GM10266 (cell line): ENCODE measurements around the gene LRRC72.
"Not testable (repeated sequence)": the region's sequence is repeated elsewhere in the genome, so short reads cannot be mapped to it uniquely, and the experiment has no call there.

ENCODE experiments used
- DNase-seq: peaks from one replicate; pipeline ENCODE4 v3.0.0; 2012; ENCODE audit errors: extremely low spot score
- TF ChIP-seq, protein P1 (sequence below): IDR thresholded peaks from 2 replicates; pipeline ENCODE4 v1.5.1; 2012; ENCODE audit warnings: mild to moderate bottlenecking, low read depth; ENCODE audit not compliant: control insufficient read depth, insufficient read depth; ENCODE audit errors: missing control alignments

LRRC72 gene

DNA sequence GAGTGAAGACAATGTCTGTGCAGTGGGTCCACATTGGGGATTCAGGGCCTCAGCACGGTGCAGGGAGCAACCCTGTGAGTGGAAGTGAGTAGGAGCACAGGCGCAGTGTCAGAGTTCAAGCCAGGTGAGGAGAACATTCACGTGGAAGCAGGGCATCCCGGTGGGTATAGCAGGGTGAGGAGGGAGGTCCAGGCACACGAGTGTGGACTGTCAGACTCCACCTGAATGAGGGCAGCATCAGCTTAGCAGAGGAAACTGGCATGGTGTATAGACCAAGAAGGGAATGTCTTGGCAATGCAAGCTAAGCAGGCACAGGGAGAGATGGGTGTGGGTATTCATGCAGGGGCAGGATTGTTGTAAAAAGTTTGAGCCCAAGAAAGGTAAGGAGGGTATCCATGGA lies 15.3 kb upstream of the LRRC72 start:
- no peak for DNase-seq
- TF ChIP-seq, protein P1, sequence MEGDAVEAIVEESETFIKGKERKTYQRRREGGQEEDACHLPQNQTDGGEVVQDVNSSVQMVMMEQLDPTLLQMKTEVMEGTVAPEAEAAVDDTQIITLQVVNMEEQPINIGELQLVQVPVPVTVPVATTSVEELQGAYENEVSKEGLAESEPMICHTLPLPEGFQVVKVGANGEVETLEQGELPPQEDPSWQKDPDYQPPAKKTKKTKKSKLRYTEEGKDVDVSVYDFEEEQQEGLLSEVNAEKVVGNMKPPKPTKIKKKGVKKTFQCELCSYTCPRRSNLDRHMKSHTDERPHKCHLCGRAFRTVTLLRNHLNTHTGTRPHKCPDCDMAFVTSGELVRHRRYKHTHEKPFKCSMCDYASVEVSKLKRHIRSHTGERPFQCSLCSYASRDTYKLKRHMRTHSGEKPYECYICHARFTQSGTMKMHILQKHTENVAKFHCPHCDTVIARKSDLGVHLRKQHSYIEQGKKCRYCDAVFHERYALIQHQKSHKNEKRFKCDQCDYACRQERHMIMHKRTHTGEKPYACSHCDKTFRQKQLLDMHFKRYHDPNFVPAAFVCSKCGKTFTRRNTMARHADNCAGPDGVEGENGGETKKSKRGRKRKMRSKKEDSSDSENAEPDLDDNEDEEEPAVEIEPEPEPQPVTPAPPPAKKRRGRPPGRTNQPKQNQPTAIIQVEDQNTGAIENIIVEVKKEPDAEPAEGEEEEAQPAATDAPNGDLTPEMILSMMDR, result no peak

DNA sequence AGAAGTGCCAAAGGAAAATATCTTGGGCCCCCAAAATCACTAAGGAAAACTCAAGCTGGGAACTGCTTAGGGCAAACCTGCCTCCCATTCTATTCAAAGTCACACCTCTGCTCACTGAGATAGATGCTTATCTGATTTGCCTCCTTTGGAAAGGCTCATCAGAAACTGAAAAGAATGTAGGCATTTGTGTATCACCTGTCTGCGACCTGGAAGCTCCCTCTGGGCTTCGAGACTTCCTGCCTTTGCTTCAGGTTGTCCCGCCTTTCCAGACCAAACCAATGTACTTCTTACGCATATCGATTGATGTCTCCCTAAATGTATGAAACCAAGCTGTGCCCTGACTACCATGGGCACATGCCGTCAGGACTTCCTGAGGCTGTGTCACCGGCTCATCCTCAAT lies 14.5 kb upstream of the LRRC72 start:
- no peak for DNase-seq
- TF ChIP-seq, protein P1, result no peak

GRCh38 chr7:16514271-16514670 lies 12.4 kb upstream of the LRRC72 start:
- TF ChIP-seq, protein P1, result no peak
- no peak for DNase-seq

GRCh38 chr7:16514729-16515128 lies 11.9 kb upstream of the LRRC72 start:
- DNase-seq, result no peak
- TF ChIP-seq, protein P1, result no peak

GRCh38 chr7:16515785-16516685 lies 10.6 kb upstream of the LRRC72 start:
- TF ChIP-seq, protein P1, result no peak
- DNase-seq, result no peak

GRCh38 chr7:16519985-16520384 lies 6.6 kb upstream of the LRRC72 start:
- not testable (repeated sequence) for DNase-seq

GRCh38 chr7:16524332-16524731 lies 2.3 kb upstream of the LRRC72 start:
- TF ChIP-seq, protein P1, result no peak

More at GRCh38 chr7:16524332-16524731, 2.3 kb upstream of the LRRC72 start:
- no peak for DNase-seq
